Calu3 (cell line): Measurements from ENCODE around the gene UGT1A7. TPM values are rescaled to one million over a fixed set of nuclear protein-coding genes. Genes with fewer than 3 reads are reported as not detected.

Experiments
- BruUV-seq: library from RNA; stranded (reverse); fragments of 400-500 nt; replicated peaks from 2 replicates; lab custom pipeline; 2021; lab: Mats Ljungman, UMichigan
- CTCF ChIA-PET: fragments of 300-600 bp; sonication (Branson Sonifier 250); formaldehyde crosslinking; loops from one replicate; lab custom pipeline; 2022; ENCODE audit warnings: antibody characterized with exemption; lab: Charles Lee
- DNase-seq: peaks from one replicate; pipeline ENCODE4 v3.0.0; 2022
- H3K27ac Mint-ChIP-seq: one replicate; pipeline ENCODE4 v1.8.0; 2022; ENCODE audit warnings: mixed read lengths; ENCODE audit not compliant: unreplicated experiment
- H3K27me3 Mint-ChIP-seq: one replicate; pipeline ENCODE4 v1.8.0; 2022; ENCODE audit warnings: mixed read lengths; ENCODE audit not compliant: unreplicated experiment
- H3K36me3 Mint-ChIP-seq: one replicate; pipeline ENCODE4 v1.8.0; 2022; ENCODE audit warnings: mild to moderate bottlenecking, moderate library complexity, mixed read lengths; ENCODE audit not compliant: insufficient read depth, unreplicated experiment
- H3K4me1 Mint-ChIP-seq: one replicate; pipeline ENCODE4 v1.8.0; 2022; ENCODE audit warnings: mild to moderate bottlenecking, low read depth, mixed read lengths; ENCODE audit not compliant: unreplicated experiment
- H3K4me3 Mint-ChIP-seq: one replicate; pipeline ENCODE4 v1.8.0; 2022; ENCODE audit warnings: mild to moderate bottlenecking, low read depth, moderate library complexity, mixed read lengths; ENCODE audit not compliant: unreplicated experiment
- H3K9me3 Mint-ChIP-seq: one replicate; pipeline ENCODE4 v1.8.0; 2022; ENCODE audit warnings: low read depth, mixed read lengths; ENCODE audit not compliant: unreplicated experiment
- CTCF ChIP-seq: fragments of 200-600 bp; IDR thresholded peaks from one replicate; pipeline ENCODE4 v1.8.0; 2022; ENCODE audit warnings: antibody characterized with exemption; ENCODE audit not compliant: unreplicated experiment
- intact Hi-C: fragments of 100-400 bp; cut with micrococcal nuclease; formaldehyde crosslinking; loops from one replicate; pipeline ENCODE4 v1.10.0; 2022; ENCODE audit not compliant: unreplicated experiment
- total RNA-seq: library from RNA; stranded (reverse); gene quantifications from 2 replicates; pipeline ENCODE4 v1.2.3, GENCODE V29; 2022

Gene UGT1A7
- total RNA-seq, 1 experiment from 2014 or later, result 7.2 TPM

- DNase-seq, result no peak
- intact Hi-C loops, result no loop called here
- no peaks in the 10 kb centered on the region for H3K36me3 Mint-ChIP-seq
- no peak overlapping the region for H3K4me3 Mint-ChIP-seq
- H3K9me3 Mint-ChIP-seq, result peaks cover 3% of the 10 kb centered on the region
- no TSS peak for BruUV-seq
- no peak for TF ChIP-seq CTCF
- no peak overlapping the region for H3K27ac Mint-ChIP-seq
- H3K4me1 Mint-ChIP-seq, result no peaks in the 10 kb centered on the region
- CTCF ChIA-PET, result no interaction called here
- H3K27me3 Mint-ChIP-seq, result no peaks in the 10 kb centered on the region
These were observed 1.2 kb upstream of the UGT1A7 start for GRCh38 chr2:233680361-233681045.

- CTCF ChIA-PET, result no interaction called here
- DNase-seq, result no peak
- no peak overlapping the region for H3K4me3 Mint-ChIP-seq
- H3K36me3 Mint-ChIP-seq, result no peaks in the 10 kb centered on the region
- TF ChIP-seq CTCF, result no peak
- no peaks in the 10 kb centered on the region for H3K27me3 Mint-ChIP-seq
- intact Hi-C loops, result no loop called here
- H3K27ac Mint-ChIP-seq, result no peak overlapping the region
- peaks cover 32% of the 10 kb centered on the region for H3K4me1 Mint-ChIP-seq
- BruUV-seq, result no TSS peak
- H3K9me3 Mint-ChIP-seq, result no peaks in the 10 kb centered on the region
These were observed 2.9 kb downstream of the UGT1A7 start for GRCh38 chr2:233684640-233685039.

- Mint-ChIP-seq H3K4me3 (no peak overlapping the region), H3K27me3 (no peaks in the 10 kb centered on the region), H3K36me3 (peaks cover 17% of the 10 kb centered on the region), H3K27ac (no peak overlapping the region), H3K9me3 (no peaks in the 10 kb centered on the region), H3K4me1 (peaks cover 53% of the 10 kb centered on the region)
- no peak for DNase-seq
- no TSS peak for BruUV-seq
- CTCF ChIA-PET, result interaction anchor here (0.6 kb wide), 1 partner anchor 627 kb away, joined by 6 read pairs; no protein-coding TSS in a partner anchor
- no peak for TF ChIP-seq CTCF
- intact Hi-C loops, result no loop called here
These were observed 5.2 kb downstream of the UGT1A7 start for GRCh38 chr2:233686928-233687327.

- Mint-ChIP-seq H3K27me3 (no peaks in the 10 kb centered on the region), H3K36me3 (peaks cover 29% of the 10 kb centered on the region), H3K4me3 (no peak overlapping the region), H3K4me1 (peaks cover 56% of the 10 kb centered on the region), H3K27ac (peak overlapping the region; percentile 65), H3K9me3 (no peaks in the 10 kb centered on the region)
- BruUV-seq, result no TSS peak
- intact Hi-C loops, result no loop called here
- CTCF ChIA-PET, result no interaction called here
- DNase-seq, result no peak
- TF ChIP-seq CTCF, result no peak
These were observed 6.6 kb downstream of the UGT1A7 start for GRCh38 chr2:233688341-233688740.
